Lower leg skin (tissue), 3 donors: ENCODE results near the gene FUOM.

Source experiments
- POLR2A ChIP-seq, 2 donors: fragments of 450-650 bp; IDR thresholded peaks; one replicate each; pipeline ENCODE4 v1.6.1; 2016 to 2017; ENCODE audit warnings: antibody characterized with exemption in 2 of 2, mild to moderate bottlenecking in 1 of 2, moderate library complexity in 1 of 2
- TF ChIP-seq, protein P1 (sequence below), 3 donors: fragments of 450-650 bp; IDR thresholded peaks; one replicate each; pipeline ENCODE4 v1.5.1; 2016; ENCODE audit warnings: antibody characterized with exemption in 3 of 3, mild to moderate bottlenecking in 3 of 3, moderate library complexity in 2 of 3

DNA sequence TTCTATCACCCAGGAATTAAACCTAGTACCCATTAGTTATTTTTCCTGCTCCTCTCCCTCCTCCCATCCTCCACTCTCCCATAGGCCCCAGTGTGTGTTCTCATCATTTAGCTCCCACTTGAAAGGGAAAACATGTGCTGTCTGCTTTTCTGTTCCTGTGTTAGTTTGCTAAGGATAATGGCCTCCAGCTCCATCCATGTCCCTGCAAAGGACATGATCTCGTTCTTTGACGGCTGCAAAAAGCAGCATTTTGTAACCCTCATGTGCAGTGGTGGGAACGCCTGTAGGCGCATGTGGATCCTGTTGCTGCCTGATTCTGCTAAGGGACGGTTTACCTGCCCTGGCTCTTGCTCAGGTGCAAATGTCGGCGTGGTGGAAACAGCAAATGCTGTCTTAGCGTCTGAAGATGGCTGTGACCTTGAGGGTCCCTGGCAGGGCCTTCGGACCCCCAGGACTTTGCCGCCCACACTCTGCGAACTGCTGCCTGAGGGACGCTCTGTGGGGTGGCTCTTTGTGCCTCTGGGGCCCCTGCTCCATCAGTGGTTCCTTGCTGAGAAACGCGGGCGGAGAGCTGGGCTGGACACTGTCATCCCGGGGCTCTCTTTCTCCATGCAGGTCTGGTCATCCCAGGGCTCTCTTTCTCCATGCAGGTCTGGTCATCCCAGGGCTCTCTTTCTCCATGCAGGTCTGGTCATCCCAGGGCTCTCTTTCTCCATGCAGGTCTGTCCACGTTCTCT is 30.6 kb upstream of the FUOM start:
- TF ChIP-seq, protein P1, sequence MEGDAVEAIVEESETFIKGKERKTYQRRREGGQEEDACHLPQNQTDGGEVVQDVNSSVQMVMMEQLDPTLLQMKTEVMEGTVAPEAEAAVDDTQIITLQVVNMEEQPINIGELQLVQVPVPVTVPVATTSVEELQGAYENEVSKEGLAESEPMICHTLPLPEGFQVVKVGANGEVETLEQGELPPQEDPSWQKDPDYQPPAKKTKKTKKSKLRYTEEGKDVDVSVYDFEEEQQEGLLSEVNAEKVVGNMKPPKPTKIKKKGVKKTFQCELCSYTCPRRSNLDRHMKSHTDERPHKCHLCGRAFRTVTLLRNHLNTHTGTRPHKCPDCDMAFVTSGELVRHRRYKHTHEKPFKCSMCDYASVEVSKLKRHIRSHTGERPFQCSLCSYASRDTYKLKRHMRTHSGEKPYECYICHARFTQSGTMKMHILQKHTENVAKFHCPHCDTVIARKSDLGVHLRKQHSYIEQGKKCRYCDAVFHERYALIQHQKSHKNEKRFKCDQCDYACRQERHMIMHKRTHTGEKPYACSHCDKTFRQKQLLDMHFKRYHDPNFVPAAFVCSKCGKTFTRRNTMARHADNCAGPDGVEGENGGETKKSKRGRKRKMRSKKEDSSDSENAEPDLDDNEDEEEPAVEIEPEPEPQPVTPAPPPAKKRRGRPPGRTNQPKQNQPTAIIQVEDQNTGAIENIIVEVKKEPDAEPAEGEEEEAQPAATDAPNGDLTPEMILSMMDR (IDR thresholded peaks at IDR 0.05), result no peak
- no peak for TF ChIP-seq POLR2A (IDR thresholded peaks at IDR 0.05)
